AML-193 (cell line): Measurements from ENCODE around the gene PEF1.

Experiments
- DNase-seq, 2 experiments: peaks; one replicate each; lab custom pipeline; 2025; lab: John Stamatoyannopoulos, UW

PEF1 gene

GRCh38 chr1:31653717-31654473, 9.2 kb upstream of the PEF1 start:
- no peak for DNase-seq

- no peak for DNase-seq
Observed at GRCh38 chr1:31652891-31653499, 8.3 kb upstream of the PEF1 start.

GRCh38 chr1:31651766-31652165, 7.1 kb upstream of the PEF1 start:
- no peak for DNase-seq

- no peak for DNase-seq
Observed at GRCh38 chr1:31651089-31651420, 6.4 kb upstream of the PEF1 start.

GRCh38 chr1:31650161-31651088, 5.7 kb upstream of the PEF1 start:
- DNase-seq: no peak

GRCh38 chr1:31648641-31649357, 4.1 kb upstream of the PEF1 start:
- DNase-seq: no peak

GRCh38 chr1:31648190-31648589, 3.5 kb upstream of the PEF1 start:
- DNase-seq: no peak

GRCh38 chr1:31647106-31647505, 2.4 kb upstream of the PEF1 start:
- no peak for DNase-seq

- DNase-seq: no peak
Observed at GRCh38 chr1:31646259-31646960, 1.7 kb upstream of the PEF1 start.

GRCh38 chr1:31645274-31645568, 545 bp upstream of the PEF1 start:
- no peak for DNase-seq

GRCh38 chr1:31643976-31644559, 608 bp downstream of the PEF1 start:
- no peak for DNase-seq

- DNase-seq: no peak
Observed at GRCh38 chr1:31642897-31643296, 1.8 kb downstream of the PEF1 start.

GRCh38 chr1:31642366-31642765, 2.3 kb downstream of the PEF1 start:
- no peak for DNase-seq

GRCh38 chr1:31640964-31641363, 3.7 kb downstream of the PEF1 start:
- no peak for DNase-seq

- no peak for DNase-seq
Observed at GRCh38 chr1:31640179-31640578, 4.5 kb downstream of the PEF1 start.

GRCh38 chr1:31639543-31639942, 5.1 kb downstream of the PEF1 start:
- DNase-seq: peak; percentile 65 to 75

- DNase-seq: no peak
Observed at GRCh38 chr1:31637915-31638673, 6.6 kb downstream of the PEF1 start.

- DNase-seq: peak; percentile 9 to 12
Observed at GRCh38 chr1:31633117-31633516, 11.6 kb downstream of the PEF1 start.

- DNase-seq: no peak
Observed at GRCh38 chr1:31632649-31633048, 12.0 kb downstream of the PEF1 start.

- DNase-seq: no peak
Observed at GRCh38 chr1:31628931-31629556, 15.6 kb downstream of the PEF1 start.
